Peyer's patch (tissue), 4 donors: ENCODE measurements around the gene PPDPF. TPM values are rescaled to one million over a fixed set of nuclear protein-coding genes. Genes with fewer than 3 reads are reported as not detected.

Experiments
- DNase-seq, 3 donors: peaks; one replicate each; pipeline ENCODE4 v3.0.0-alpha.2; 2017 to 2019
- H3K27ac ChIP-seq, 4 donors: fragments of 200-600 bp; sonication (generic); one replicate each; pipeline ENCODE4 v1.5.1; 2016 to 2019
- H3K27me3 ChIP-seq, 2 donors: fragments of 200-600 bp; sonication (generic); one replicate each; pipeline ENCODE4 v1.5.1; 2019
- H3K36me3 ChIP-seq, 3 donors: fragments of 200-600 bp; sonication (generic); one replicate each; pipeline ENCODE4 v1.5.1; 2016 to 2019
- H3K4me1 ChIP-seq, 4 donors: fragments of 200-600 bp; sonication (generic); one replicate each; pipeline ENCODE4 v1.5.1; 2016 to 2019
- H3K4me3 ChIP-seq, 4 donors: fragments of 200-600 bp; sonication (generic); 1 replicate in 3 of 4; 2 replicates in 1 of 4; pipeline ENCODE4 v1.5.1; 2016 to 2019; ENCODE audit warnings: mild to moderate bottlenecking in 1 of 4
- H3K9me3 ChIP-seq, 4 donors: fragments of 200-600 bp; sonication (generic); one replicate each; pipeline ENCODE4 v1.5.1; 2016 to 2019; ENCODE audit warnings: mild to moderate bottlenecking in 1 of 4
- CTCF ChIP-seq, 6 experiments: fragments of 450-650 bp in 4 of 6; fragments of 200-600 bp in 2 of 6; sonication (generic) in 1 of 6; IDR thresholded peaks; one replicate each; pipeline ENCODE4 v1.5.1; 2017 to 2019; ENCODE audit warnings: antibody characterized with exemption in 6 of 6, mild to moderate bottlenecking in 3 of 6, moderate library complexity in 1 of 6
- POLR2A ChIP-seq, 2 donors: fragments of 450-650 bp; IDR thresholded peaks; one replicate each; pipeline ENCODE4 v1.5.1; 2017; ENCODE audit warnings: antibody characterized with exemption in 2 of 2, mild to moderate bottlenecking in 2 of 2, moderate library complexity in 2 of 2
- total RNA-seq, 4 donors: library from RNA; depleted of rRNA; stranded (reverse); fragments of >200 nt; gene quantifications; one replicate each; pipeline ENCODE4 v1.1.0, GENCODE V29; 2016

The PPDPF gene
- total RNA-seq, 4 donors from 2014 or later, result 94.1 to 435 (median 193) TPM

GRCh38 chr20:63473555-63474449 lies 46.8 kb upstream of the PPDPF start:
- no peaks in the 10 kb centered on the region for H3K36me3 ChIP-seq
- no peaks in the 10 kb centered on the region for H3K9me3 ChIP-seq
- H3K27me3 ChIP-seq, result peaks cover 0 to 29% of the 10 kb centered on the region in 2 donors
- peaks cover 0 to 13% (median 7%) of the 10 kb centered on the region in 4 donors for H3K4me1 ChIP-seq
- H3K27ac ChIP-seq, result no peak overlapping the region
- no peak overlapping the region for H3K4me3 ChIP-seq
- no peak for TF ChIP-seq CTCF (IDR thresholded peaks at IDR 0.05)
- TF ChIP-seq POLR2A (IDR thresholded peaks at IDR 0.05), result no peak
- DNase-seq, result no peak

- Histone ChIP-seq H3K9me3 (no peaks in the 10 kb centered on the region), H3K36me3 (no peaks in the 10 kb centered on the region), H3K4me1 (peaks cover 0 to 13% (median 7%) of the 10 kb centered on the region in 4 donors), H3K27ac (no peak overlapping the region), H3K4me3 (no peak overlapping the region), H3K27me3 (peaks cover 0 to 29% of the 10 kb centered on the region in 2 donors)
- no peak for DNase-seq
- TF ChIP-seq CTCF (IDR thresholded peaks at IDR 0.05), result no peak
- TF ChIP-seq POLR2A (IDR thresholded peaks at IDR 0.05), result no peak
Measured at GRCh38 chr20:63475209-63475608, 45.4 kb upstream of the PPDPF start.

GRCh38 chr20:63477061-63477616 lies 43.4 kb upstream of the PPDPF start:
- Histone ChIP-seq H3K27me3 (peaks cover 0 to 17% of the 10 kb centered on the region in 2 donors), H3K27ac (no peak overlapping the region), H3K4me1 (peaks cover 0 to 2% (median 1%) of the 10 kb centered on the region in 4 donors), H3K36me3 (no peaks in the 10 kb centered on the region), H3K9me3 (no peaks in the 10 kb centered on the region), H3K4me3 (no peak overlapping the region)
- TF ChIP-seq CTCF (IDR thresholded peaks at IDR 0.05) (no peak), POLR2A (IDR thresholded peaks at IDR 0.05) (no peak)
- DNase-seq, result no peak

- H3K27me3 ChIP-seq, result peaks cover 0 to 14% of the 10 kb centered on the region in 2 donors
Measured at GRCh38 chr20:63477944-63478343, 42.6 kb upstream of the PPDPF start.

More at GRCh38 chr20:63477944-63478343, 42.6 kb upstream of the PPDPF start:
- no peak overlapping the region for H3K4me3 ChIP-seq
- DNase-seq, result no peak
- H3K27ac ChIP-seq, result no peak overlapping the region
- no peaks in the 10 kb centered on the region for H3K36me3 ChIP-seq
- TF ChIP-seq POLR2A (IDR thresholded peaks at IDR 0.05), result no peak
- no peak for TF ChIP-seq CTCF (IDR thresholded peaks at IDR 0.05)
- no peaks in the 10 kb centered on the region for H3K4me1 ChIP-seq
- no peaks in the 10 kb centered on the region for H3K9me3 ChIP-seq
